Measurements from ENCODE around the gene PCBP1.
"Not testable (repeated sequence)": the region's sequence is repeated elsewhere in the genome, so short reads cannot be mapped to it uniquely, and the experiment has no call there.

The PCBP1 gene

DNA sequence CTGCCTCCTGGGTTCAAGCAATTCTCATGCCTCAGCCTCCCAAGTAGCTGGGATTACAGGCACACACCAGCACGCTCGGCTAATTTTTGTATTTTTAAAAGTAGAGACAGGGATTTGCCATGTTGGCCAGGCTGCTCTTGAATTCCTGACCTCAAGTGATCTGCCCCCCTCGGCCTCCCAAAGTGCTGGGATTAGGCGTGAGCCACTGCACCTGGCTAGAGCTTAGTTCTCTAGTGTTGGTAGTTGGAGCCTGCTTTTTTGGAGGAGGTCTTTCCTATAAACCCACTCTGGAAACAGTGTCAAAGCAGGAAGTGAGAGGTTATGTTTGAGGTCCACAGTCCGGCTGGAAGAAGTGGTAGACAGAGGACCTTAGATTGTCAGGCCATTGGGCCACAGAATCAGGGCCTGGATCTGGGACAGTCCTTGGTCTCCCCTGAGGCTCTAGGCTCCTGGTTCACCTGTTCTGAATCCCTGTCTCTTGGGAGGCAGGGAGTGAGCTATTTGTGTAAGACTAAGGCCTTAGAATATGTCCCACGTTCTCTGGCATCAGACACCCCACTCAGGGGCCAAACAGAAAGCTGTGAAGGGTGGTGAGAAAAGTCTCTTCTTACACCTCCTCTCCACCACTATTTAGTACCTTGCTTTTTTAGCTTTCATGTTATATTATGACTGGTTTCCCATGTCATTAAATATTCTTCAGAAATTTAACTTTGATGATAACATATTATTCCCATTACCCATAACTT is 34.5 kb downstream of the PCBP1 start:
- no peak for TF ChIP-seq ZNF274 (IDR thresholded peaks at IDR 0.05; ENCODE audit: low read depth, low read length)
- H3K4me3 ChIP-seq (ENCODE audit: low read length): no peak overlapping the region

GRCh38 chr2:70122470-70122869 is 35.2 kb downstream of the PCBP1 start:
- H3K4me3 ChIP-seq (ENCODE audit: low read length): no peak overlapping the region

DNA sequence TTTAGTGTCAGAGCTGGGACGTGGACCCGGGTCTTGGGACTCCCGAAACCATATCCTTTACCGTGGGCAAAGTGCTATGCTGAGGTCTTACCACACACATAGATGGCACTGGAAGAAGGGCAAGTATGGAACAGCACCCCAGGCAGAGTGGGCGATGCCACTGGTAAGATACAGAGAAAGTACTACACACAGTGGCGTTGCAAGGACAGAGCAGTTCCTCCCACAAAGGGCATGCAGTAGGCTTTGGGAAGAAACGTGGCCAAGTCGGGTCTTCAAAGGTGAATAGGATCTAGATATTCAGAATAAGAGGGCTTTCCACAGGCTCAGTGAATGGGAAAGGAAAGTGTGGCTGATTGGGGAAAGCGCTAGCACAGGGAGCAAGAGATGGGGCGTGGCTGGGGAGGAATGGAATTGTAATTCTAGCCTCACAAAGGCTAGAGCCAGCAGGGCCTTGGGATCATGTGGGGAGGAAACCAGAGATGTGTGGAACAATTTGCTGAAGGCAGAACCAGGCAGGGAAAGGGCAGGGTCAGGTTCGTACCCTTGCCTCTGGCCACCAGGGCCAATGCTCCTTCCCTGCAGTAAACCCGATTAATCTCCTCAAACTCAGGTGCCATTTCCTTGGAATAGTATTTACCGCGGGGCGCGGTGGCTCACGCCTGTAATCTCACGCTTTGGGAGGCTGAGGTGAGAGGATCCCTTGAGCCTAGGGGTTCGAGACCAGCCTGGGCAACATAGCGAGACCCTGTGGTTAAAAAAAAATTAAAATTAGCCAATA is 36.0 kb downstream of the PCBP1 start:
- TF ChIP-seq ZNF274 (IDR thresholded peaks at IDR 0.05; ENCODE audit: low read depth, low read length): no peak
- H3K4me3 ChIP-seq (ENCODE audit: low read length): no peak overlapping the region

More at GRCh38 chr2:70122470-70122869, 35.2 kb downstream of the PCBP1 start:
- no peak for TF ChIP-seq ZNF274 (IDR thresholded peaks at IDR 0.05; ENCODE audit: low read depth, low read length)

DNA sequence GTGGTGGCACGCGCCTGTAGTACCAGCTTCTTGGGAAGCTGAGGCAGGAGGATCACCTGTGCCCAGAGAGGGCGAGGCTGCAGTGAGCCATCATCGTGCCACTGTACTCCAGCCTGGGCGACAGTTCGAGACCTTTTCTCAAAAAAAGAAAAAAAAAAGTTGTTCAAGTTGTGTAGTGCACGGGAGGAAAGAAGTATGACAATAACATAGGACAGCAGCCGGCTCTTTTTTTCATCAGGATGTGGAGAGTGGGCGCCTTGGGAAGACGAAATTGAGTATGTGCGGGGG is 36.5 kb downstream of the PCBP1 start:
- no peak for TF ChIP-seq ZNF274 (IDR thresholded peaks at IDR 0.05; ENCODE audit: low read depth, low read length)

GRCh38 chr2:70124983-70125480 is 37.8 kb downstream of the PCBP1 start:
- no peak for TF ChIP-seq ZNF274 (IDR thresholded peaks at IDR 0.05; ENCODE audit: low read depth, low read length)
- peak overlapping the region; percentile 51; the same call in 1 of the 2 replicates for H3K4me3 ChIP-seq (ENCODE audit: low read length)

More for the DNA sequence above, 36.5 kb downstream of the PCBP1 start:
- no peak overlapping the region for H3K4me3 ChIP-seq (ENCODE audit: low read length)

- peak overlapping the region; percentile 51; the same call in 1 of the 2 replicates for H3K4me3 ChIP-seq (ENCODE audit: low read length)
- TF ChIP-seq ZNF274 (IDR thresholded peaks at IDR 0.05; ENCODE audit: low read depth, low read length): no peak
Measured at GRCh38 chr2:70125498-70125898, 38.2 kb downstream of the PCBP1 start.

DNA sequence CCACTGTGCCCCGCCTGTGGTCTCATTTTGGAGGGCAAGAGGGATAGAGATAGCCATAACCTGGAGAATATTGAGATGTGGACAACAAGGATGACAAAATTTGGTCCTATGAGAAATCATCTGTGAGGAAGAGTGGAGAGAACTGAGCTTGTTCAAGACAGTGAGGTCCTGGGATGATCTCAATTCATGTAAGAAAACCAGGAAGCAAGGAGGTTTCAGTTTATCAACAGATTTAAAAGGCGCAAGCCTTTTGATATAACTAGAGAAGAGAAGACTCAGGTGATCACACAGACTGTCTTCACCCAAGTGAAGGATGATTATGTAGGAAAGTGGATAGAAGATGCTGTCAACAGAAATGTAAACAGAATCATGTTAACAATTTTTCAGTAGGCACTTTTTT is 39.1 kb downstream of the PCBP1 start:
- no peak for TF ChIP-seq ZNF274 (IDR thresholded peaks at IDR 0.05; ENCODE audit: low read depth, low read length)
- H3K4me3 ChIP-seq (ENCODE audit: low read length): no peak overlapping the region

- H3K4me3 ChIP-seq (ENCODE audit: low read length): no peak overlapping the region
- TF ChIP-seq ZNF274 (IDR thresholded peaks at IDR 0.05; ENCODE audit: low read depth, low read length): no peak
Measured at GRCh38 chr2:70128005-70128404, 40.7 kb downstream of the PCBP1 start.

DNA sequence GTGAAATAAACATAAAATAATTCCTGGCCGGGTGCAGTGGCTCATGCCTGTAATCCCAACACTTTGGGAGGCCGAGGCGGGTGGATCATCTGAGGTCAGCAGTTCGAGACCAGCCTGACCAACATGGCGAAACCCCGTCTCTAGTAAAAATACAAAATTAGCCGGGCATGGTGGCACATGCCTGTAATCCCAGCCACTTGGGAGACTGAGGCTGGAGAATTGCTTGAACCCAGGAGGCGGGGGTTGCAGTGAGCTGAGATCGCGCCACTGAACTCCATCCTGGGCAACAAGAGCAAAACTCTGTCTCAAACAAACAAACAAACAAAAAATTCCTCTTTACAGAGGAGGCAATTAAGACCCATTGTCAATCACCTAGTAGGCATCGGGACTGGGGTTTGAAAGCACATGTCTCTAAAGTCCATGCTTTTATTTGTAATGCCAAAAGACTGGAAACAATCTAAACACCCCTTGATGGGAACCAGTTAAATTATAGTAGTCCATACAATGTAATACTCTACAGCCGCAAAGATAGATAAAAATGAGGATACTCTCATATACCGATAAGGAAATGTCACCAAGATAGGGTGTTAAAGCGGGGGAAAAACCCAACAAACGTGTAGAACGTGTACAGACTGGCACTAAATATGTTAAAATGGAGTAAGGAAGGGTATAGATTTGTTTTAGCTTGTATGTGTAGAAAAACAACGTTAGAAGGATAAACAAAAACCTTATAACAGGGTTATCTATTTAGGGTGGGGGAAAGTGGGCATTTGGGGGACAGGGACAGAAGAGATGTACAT is 44.3 kb downstream of the PCBP1 start:
- H3K4me3 ChIP-seq (ENCODE audit: low read length): peak overlapping the region; percentile 70

DNA sequence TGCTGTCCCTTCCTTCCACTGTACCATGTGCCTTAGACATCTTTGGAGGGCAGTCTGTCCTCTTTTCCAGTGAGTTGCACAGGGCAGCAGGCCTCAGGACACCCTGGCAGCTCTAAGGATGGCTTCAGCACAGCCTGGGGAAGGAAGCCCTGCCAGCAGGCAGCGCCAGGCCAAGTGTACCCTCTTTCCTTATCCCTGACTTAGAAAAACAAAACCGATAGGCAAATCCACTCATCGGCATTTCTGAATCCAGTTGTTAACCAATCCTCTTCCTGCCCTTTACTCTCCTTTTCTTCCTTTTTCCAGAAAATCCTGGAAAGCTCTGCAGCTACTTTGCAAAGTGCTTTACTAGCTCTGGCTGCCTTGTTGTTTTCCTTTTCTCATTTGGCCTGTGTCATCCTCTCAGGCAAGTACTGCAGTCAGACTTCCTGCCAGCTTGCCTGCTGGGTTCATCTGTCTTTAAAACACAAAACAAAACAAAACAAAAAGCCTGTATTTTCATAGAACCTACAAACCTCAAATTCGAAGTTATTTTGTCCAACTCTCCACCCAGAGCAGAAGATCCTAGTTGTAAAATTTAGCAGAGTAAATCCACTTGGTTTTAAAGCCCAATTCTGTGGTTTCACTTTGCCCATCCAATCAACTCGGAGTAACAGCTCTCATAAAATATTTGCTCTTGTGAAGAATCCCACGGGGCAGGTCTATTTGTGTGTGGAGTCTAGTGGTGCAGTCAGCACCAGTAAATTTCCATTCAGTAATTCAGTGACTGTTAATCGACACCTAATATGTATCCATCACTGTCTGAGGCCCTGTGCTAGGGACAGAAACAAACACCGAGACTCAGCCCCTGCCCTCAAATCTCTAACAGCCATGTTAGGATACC is 45.2 kb downstream of the PCBP1 start:
- no peak for TF ChIP-seq ZNF274 (IDR thresholded peaks at IDR 0.05; ENCODE audit: low read depth, low read length)
- H3K4me3 ChIP-seq (ENCODE audit: low read length): peak overlapping the region; percentile 70

DNA sequence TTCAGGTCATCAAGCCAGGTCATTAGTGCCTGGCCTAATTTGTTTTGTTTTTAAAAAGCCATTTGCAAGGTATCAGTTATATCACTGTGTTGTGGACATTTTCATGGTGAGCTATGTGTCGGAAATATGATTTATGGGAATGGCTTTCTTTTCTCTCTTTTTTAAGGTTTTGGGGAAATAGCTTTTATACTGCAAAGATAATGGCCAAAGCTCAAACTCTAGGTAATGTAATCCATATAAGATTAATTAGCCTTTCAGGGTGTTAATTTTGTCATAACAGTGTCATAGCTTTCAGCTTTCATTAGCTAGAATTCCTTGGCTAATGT is 45.8 kb downstream of the PCBP1 start:
- no peak for TF ChIP-seq ZNF274 (IDR thresholded peaks at IDR 0.05; ENCODE audit: low read depth, low read length)
- peak overlapping the region; percentile 70 for H3K4me3 ChIP-seq (ENCODE audit: low read length)

- H3K4me3 ChIP-seq (ENCODE audit: low read length): peak overlapping the region; percentile 4; the same call in 1 of the 2 replicates
- no peak for TF ChIP-seq ZNF274 (IDR thresholded peaks at IDR 0.05; ENCODE audit: low read depth, low read length)
Measured at GRCh38 chr2:70133491-70134322, 46.4 kb downstream of the PCBP1 start.

GRCh38 chr2:70134323-70134983 is 47.2 kb downstream of the PCBP1 start:
- not testable (repeated sequence) for H3K4me3 ChIP-seq (ENCODE audit: low read length)

Data from GM08714 (cell line).